HepG2 (cell line): ENCODE measurements around the gene RASSF8. TPM values are rescaled to one million over a fixed set of nuclear protein-coding genes. Genes with fewer than 3 reads are reported as not detected.

Experiments
- LCORL ChIP-seq, 2 experiments: fragments of 450-650 bp in 1 of 2; sonication (generic) in 1 of 2; formaldehyde crosslinking in 1 of 2; IDR thresholded peaks; 2 replicates each; pipeline versions ENCODE4 v1.5.0 to v1.6.1; 2017 to 2020; ENCODE audit warnings: antibody characterized with exemption in 1 of 2, missing genetic modification reagents in 1 of 2
- PAWR ChIP-seq: sonication (generic); formaldehyde crosslinking; IDR thresholded peaks from 2 replicates; pipeline ENCODE4 v1.4.0; 2020; ENCODE audit warnings: missing genetic modification reagents, mild to moderate bottlenecking, borderline replicate concordance
- POLR2A ChIP-seq, 2 experiments: IDR thresholded peaks; 2 replicates each; pipeline ENCODE4 v1.6.1; 2011; ENCODE audit warnings: low read depth in 2 of 2, low read length in 2 of 2, mild to moderate bottlenecking in 1 of 2, moderate library complexity in 1 of 2; ENCODE audit not compliant: insufficient read depth in 1 of 2
- ZNF441 ChIP-seq: sonication (generic); formaldehyde crosslinking; IDR thresholded peaks from 2 replicates; pipeline ENCODE4 v1.7.0; 2021; ENCODE audit warnings: missing genetic modification reagents, borderline replicate concordance
- polyA plus RNA-seq, 8 experiments: library from polyadenylated mRNA; depleted of rRNA in 3 of 8; stranded (reverse) in 7 of 8; unstranded in 1 of 8; fragments of >200 nt; fragmentation: Illumina TruSeq in 4 of 8; extraction: Trizol in 4 of 8; gene quantifications; 2 replicates each; pipeline versions ENCODE4 v1.2.1 to v1.2.3, GENCODE V29; 2011 to 2016; ENCODE audit warnings: low read depth in 4 of 8, missing spikeins in 1 of 8, mixed read lengths in 1 of 8; ENCODE audit not compliant: insufficient read depth in 1 of 8
- total RNA-seq, 5 experiments: library from RNA; depleted of rRNA; stranded (reverse); fragments of >200 nt; fragmentation: Illumina TruSeq; extraction: Trizol; gene quantifications; 2 replicates each; pipeline ENCODE4 v1.2.3, GENCODE V29; 2016; ENCODE audit warnings: low read depth in 1 of 5
- TF ChIP-seq, protein P1 (sequence below): sonication (generic); formaldehyde crosslinking; IDR thresholded peaks from one replicate; pipeline ENCODE4 v1.5.1; 2020; ENCODE audit warnings: mild to moderate bottlenecking, missing genetic modification reagents; ENCODE audit errors: not compliant biosample characterization

RASSF8 gene
- total and polyA plus RNA-seq, 2 of the 13 experiments (the other 11 are each of a cell fraction or from before 2014, with no cell fraction given), result 0.82 to 9.2 TPM

- TF ChIP-seq, protein P1, sequence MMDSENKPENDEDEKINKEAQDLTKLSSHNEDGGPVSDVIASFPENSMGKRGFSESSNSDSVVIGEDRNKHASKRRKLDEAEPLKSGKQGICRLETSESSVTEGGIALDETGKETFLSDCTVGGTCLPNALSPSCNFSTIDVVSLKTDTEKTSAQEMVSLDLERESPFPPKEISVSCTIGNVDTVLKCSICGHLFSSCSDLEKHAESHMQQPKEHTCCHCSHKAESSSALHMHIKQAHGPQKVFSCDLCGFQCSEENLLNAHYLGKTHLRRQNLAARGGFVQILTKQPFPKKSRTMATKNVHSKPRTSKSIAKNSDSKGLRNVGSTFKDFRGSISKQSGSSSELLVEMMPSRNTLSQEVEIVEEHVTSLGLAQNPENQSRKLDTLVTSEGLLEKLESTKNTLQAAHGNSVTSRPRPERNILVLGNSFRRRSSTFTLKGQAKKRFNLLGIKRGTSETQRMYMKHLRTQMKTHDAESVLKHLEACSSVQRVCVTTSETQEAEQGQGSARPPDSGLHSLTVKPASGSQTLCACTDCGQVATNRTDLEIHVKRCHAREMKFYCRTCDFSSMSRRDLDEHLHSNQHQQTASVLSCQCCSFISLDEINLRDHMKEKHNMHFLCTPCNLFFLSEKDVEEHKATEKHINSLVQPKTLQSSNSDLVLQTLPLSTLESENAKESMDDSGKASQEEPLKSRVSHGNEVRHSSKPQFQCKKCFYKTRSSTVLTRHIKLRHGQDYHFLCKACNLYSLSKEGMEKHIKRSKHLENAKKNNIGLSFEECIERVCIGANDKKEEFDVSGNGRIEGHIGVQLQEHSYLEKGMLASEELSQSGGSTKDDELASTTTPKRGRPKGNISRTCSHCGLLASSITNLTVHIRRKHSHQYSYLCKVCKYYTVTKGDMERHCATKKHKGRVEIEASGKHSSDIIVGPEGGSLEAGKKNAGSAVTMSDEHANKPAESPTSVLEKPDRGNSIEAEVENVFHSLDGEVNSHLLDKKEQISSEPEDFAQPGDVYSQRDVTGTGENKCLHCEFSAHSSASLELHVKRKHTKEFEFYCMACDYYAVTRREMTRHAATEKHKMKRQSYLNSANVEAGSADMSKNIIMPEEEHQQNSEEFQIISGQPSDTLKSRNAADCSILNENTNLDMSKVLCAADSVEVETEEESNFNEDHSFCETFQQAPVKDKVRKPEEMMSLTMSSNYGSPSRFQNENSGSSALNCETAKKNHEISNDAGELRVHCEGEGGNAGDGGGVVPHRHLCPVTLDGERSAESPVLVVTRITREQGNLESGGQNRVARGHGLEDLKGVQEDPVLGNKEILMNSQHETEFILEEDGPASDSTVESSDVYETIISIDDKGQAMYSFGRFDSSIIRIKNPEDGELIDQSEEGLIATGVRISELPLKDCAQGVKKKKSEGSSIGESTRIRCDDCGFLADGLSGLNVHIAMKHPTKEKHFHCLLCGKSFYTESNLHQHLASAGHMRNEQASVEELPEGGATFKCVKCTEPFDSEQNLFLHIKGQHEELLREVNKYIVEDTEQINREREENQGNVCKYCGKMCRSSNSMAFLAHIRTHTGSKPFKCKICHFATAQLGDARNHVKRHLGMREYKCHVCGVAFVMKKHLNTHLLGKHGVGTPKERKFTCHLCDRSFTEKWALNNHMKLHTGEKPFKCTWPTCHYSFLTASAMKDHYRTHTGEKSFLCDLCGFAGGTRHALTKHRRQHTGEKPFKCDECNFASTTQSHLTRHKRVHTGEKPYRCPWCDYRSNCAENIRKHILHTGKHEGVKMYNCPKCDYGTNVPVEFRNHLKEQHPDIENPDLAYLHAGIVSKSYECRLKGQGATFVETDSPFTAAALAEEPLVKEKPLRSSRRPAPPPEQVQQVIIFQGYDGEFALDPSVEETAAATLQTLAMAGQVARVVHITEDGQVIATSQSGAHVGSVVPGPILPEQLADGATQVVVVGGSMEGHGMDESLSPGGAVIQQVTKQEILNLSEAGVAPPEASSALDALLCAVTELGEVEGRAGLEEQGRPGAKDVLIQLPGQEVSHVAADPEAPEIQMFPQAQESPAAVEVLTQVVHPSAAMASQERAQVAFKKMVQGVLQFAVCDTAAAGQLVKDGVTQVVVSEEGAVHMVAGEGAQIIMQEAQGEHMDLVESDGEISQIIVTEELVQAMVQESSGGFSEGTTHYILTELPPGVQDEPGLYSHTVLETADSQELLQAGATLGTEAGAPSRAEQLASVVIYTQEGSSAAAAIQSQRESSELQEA (CRISPR knock-in tag), result no peak
- TF ChIP-seq ZNF441 (CRISPR knock-in tag) (no peak), LCORL (IDR thresholded peaks at IDR 0.05) (no peak), LCORL (CRISPR knock-in tag; IDR thresholded peaks at IDR 0.05) (no peak), PAWR (no peak), POLR2A (IDR thresholded peaks at IDR 0.05; ENCODE audit: insufficient read depth in 1 of 2, low read depth in 2 of 2, low read length in 2 of 2) (no peak)
Measured at GRCh38 chr12:25997201-25997963, 38.9 kb downstream of the RASSF8 start (continued).
